AG09319 (cell line): ENCODE results near the gene RTP5.

Experiments used
- DNase-seq: peaks from one replicate; pipeline ENCODE4 v3.0.0-alpha.2; 2010; ENCODE audit warnings: low read depth; ENCODE audit errors: extremely low read depth
- CTCF ChIP-seq: IDR thresholded peaks from 2 replicates; pipeline ENCODE4 v1.5.1; 2011; ENCODE audit warnings: low read depth, mild to moderate bottlenecking, inconsistent platforms, low read length, moderate library complexity

Gene RTP5

DNA sequence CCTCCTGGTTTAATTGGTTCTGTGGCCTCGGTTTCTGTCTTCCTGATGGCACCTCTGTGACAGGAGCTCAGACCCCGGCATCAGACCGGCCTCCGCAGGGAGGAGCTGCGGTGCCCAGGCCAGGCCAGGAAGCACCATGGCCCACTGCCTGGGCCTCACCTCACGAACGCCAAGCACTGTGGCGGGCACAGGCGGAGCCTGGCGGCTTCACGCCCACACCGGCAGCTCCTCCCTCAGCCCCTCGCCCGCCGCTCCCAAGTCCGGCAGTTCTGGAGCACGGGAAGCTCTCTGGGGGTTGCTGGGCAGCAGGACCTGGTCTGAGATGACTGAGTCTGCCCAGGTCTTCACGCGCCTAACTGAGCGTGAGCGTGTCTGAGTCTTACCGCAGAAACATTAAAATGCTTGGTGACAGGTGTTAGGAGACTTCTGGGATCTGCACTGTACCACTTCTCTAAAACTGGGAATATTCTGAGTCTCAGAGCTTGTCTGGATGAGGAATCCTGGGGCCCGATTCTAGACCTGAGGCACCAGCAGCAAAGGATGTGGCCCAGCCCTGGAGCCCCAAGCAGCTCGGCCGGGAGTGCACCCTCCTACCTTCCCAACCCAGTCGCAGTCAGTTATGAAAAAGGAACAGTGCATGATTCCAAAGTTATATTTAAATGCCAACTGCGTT is 21.9 kb downstream of the RTP5 start:
- DNase-seq = no peak
- no peak for TF ChIP-seq CTCF

DNA sequence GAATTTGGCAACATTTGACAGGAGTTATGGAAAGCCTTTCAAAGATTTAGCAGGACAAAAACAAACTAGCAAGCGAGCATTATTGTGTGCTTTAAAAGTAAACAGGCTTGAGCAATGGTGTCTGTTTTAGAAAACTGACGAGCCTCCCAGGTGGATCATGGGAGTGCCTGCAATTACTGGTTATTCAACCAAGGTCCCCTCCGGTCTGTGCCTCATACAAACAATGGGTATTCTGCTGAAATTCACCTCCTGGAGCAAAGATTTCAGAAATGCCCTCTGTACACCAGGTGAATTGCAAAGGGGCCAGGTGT is 22.4 kb downstream of the RTP5 start:
- TF ChIP-seq CTCF = no peak
- DNase-seq = no peak

DNA sequence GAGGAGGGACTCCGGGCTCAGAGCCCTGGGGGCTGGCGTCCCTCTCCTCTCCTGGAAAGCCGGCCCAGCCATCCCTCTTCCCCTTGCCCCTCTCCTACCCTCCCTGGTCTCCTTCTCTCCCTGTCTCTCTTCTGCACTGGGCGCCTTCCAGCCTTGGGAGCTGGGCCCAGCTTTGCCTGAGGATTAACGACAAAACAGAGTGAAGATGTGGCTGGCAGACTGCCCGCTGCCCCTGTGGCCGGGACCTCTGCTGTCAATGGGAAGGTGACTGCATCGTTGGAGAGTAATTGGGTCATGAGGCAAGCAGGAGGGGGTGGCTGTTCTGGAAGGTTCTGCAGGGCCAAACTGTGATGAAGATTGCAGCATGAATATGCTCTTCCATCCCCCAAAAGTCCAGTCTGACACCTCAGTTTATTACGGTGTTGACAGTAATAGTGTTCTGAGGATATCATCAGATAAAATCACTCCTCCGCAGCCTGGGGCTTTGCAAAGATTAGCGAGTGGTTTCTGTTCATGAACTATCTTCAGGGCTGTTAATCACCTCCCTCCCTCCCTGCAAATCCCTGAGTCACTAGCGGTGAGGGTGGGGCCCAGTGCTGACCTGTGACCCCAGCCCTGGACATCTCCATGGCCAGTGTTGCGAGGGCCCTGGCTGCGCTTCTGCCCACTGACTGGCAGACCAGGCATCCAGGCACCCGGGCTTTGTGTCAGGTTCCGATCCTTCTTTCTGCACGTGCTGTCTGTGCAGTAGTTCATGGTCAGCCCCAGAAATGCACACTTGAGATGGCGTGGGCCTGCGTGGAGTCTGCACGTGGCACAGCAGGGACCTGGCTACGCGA is 23.0 kb downstream of the RTP5 start:
- TF ChIP-seq CTCF = no peak
- no peak for DNase-seq

DNA sequence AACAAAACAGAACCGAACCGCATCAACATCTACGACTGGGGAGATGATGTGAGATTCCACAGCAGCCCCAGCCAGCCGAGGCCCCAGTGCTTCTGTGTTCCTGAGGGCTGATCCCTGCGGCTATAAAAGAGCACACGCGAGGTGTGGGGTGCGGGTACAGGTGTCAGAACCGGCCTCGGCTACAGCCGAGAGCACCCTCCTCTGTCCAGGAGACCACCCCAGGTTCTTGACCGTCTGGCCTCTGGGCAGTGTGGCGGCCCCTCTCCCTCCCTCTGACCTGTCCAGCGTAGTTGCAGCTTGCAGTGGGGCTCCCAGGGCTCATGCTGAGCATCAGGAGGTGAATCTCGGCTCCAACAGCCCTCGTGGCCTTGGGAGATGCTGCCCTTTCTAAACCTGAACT is 23.7 kb downstream of the RTP5 start:
- DNase-seq = no peak
- no peak for TF ChIP-seq CTCF

- no peak for DNase-seq
- no peak for TF ChIP-seq CTCF
Observed at GRCh38 chr2:241894056-241894641, 24.6 kb downstream of the RTP5 start.

DNA sequence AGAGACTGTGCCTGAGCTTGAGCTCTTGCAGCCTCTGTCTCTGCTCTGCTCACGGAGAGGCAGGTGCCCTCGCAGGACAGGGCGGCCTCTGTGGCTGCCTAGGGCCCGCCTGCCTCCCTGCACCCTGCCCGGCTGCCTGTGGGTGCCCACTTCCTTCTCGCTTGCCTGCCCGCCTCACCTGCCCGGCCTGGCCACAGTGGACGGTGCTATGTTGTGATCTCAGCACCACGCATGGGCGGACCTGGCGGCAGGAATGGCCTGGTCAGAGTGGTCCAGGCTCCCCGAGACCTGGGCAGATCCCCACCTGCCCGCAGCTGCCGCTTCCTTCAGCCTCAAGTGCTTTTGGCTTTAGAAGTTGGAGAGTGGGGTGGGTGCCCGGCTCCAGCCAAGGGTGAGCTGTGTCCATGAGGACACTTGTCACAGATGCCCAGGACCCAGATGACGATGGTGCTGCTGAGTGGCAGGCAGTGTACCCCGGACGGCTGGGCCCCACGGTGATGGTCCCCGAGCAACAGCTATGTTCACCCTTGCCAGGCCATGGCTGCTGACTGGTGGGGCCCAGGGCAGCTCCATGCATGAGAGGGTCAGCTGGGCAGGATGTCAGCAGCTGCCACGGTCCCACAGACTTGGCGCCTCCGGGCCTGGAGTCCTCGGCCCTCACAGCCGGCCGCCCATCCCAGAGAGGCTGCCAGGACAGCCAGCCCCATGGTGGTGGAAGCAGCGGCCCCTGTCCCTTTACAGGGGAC is 25.3 kb downstream of the RTP5 start:
- TF ChIP-seq CTCF = no peak
- DNase-seq = no peak

DNA sequence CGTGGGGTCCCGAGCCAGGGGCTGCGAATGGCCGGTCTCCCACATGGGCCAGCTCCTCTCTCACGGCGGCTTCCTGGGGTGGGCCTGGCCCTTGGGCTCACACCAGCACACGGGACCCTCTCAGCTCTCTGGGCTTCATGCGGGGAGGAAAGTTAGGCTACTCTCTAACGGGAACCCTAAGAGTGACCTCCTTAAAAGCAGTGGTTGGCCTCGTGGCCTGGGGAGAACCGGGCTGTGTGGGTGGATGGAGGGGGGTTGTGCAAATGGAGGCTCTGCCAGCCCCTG is 25.8 kb downstream of the RTP5 start:
- no peak for DNase-seq
- no peak for TF ChIP-seq CTCF
